Naive thymus-derived CD4-positive, alpha-beta T cell (primary cell): ENCODE measurements around the gene GLIS1. TPM values are rescaled to one million over a fixed set of nuclear protein-coding genes. Genes with fewer than 3 reads are reported as not detected.

Source experiments
- ATAC-seq: fragments of 150-1000 bp; cut with Tn5 transposase; 2 replicates; pipeline ENCODE4 v1.10.0; 2021; ENCODE audit warnings: mild to moderate bottlenecking, moderate library complexity
- CTCF ChIA-PET: fragments of 350-600 bp; sonication (Branson Sonifier 250); formaldehyde crosslinking; loops from one replicate; lab custom pipeline; 2021; ENCODE audit warnings: antibody characterized with exemption; lab: Charles Lee
- POLR2A ChIA-PET: fragments of 350-600 bp; sonication (Branson Sonifier 250); formaldehyde crosslinking; loops from one replicate; lab custom pipeline; 2021; ENCODE audit warnings: antibody characterized with exemption, inconsistent platforms; lab: Charles Lee
- DNase-seq, 9 donors: peaks; one replicate each; pipeline versions ENCODE4 v3.0.0 to v3.0.0-alpha.2; 2020 to 2022; ENCODE audit warnings: mixed read lengths in 1 of 9
- H3K27ac ChIP-seq: one replicate; pipeline ENCODE4 v1.7.0; 2013; ENCODE audit warnings: mild to moderate bottlenecking, low read depth, low read length, moderate library complexity
- H3K27me3 ChIP-seq, 2 donors: one replicate each; pipeline ENCODE4 v1.7.0; 2013; ENCODE audit warnings: low read length in 2 of 2, mild to moderate bottlenecking in 2 of 2, moderate library complexity in 2 of 2; ENCODE audit not compliant: control insufficient read depth in 2 of 2, insufficient read depth in 2 of 2
- H3K36me3 ChIP-seq, 3 experiments: 1 replicate in 2 of 3; 2 replicates in 1 of 3; pipeline ENCODE4 v1.7.0; 2013; ENCODE audit warnings: low read length in 3 of 3, mild to moderate bottlenecking in 3 of 3, moderate library complexity in 1 of 3; ENCODE audit not compliant: insufficient read depth in 3 of 3, control insufficient read depth in 2 of 3
- H3K4me1 ChIP-seq, 2 donors: one replicate each; pipeline ENCODE4 v1.7.0; 2013; ENCODE audit warnings: low read length in 2 of 2, mild to moderate bottlenecking in 2 of 2, moderate library complexity in 1 of 2; ENCODE audit not compliant: control insufficient read depth in 2 of 2, insufficient read depth in 2 of 2
- H3K4me3 ChIP-seq: 2 replicates; pipeline ENCODE4 v1.7.0; 2013; ENCODE audit warnings: mild to moderate bottlenecking, low read length
- H3K9me3 ChIP-seq, 3 experiments: 1 replicate in 2 of 3; 2 replicates in 1 of 3; pipeline ENCODE4 v1.7.0; 2013; ENCODE audit warnings: low read length in 3 of 3; ENCODE audit not compliant: control insufficient read depth in 2 of 3
- H3K27ac Mint-ChIP-seq, 9 donors: one replicate each; pipeline ENCODE4 v1.8.0; 2020 to 2022; ENCODE audit warnings: mixed read lengths in 9 of 9, mild to moderate bottlenecking in 8 of 9, moderate library complexity in 5 of 9, inconsistent platforms in 2 of 9
- H3K27me3 Mint-ChIP-seq, 5 donors: one replicate each; pipeline ENCODE4 v1.8.0; 2021 to 2022; ENCODE audit warnings: mixed read lengths in 5 of 5, mild to moderate bottlenecking in 1 of 5
- H3K36me3 Mint-ChIP-seq, 5 donors: one replicate each; pipeline ENCODE4 v1.8.0; 2020 to 2022; ENCODE audit warnings: mixed read lengths in 5 of 5, mild to moderate bottlenecking in 3 of 5, inconsistent platforms in 1 of 5
- H3K4me1 Mint-ChIP-seq, 7 donors: one replicate each; pipeline ENCODE4 v1.8.0; 2020 to 2022; ENCODE audit warnings: mixed read lengths in 7 of 7, mild to moderate bottlenecking in 3 of 7, inconsistent platforms in 1 of 7
- H3K4me3 Mint-ChIP-seq, 10 donors: one replicate each; pipeline ENCODE4 v1.8.0; 2020 to 2022; ENCODE audit warnings: mild to moderate bottlenecking in 10 of 10, mixed read lengths in 10 of 10, moderate library complexity in 6 of 10, inconsistent platforms in 2 of 10
- H3K9me3 Mint-ChIP-seq, 11 donors: one replicate each; pipeline ENCODE4 v1.8.0; 2020 to 2022; ENCODE audit warnings: mixed read lengths in 11 of 11, mild to moderate bottlenecking in 4 of 11, inconsistent platforms in 1 of 11, moderate library complexity in 1 of 11
- intact Hi-C, 2 donors: fragments of 100-400 bp; cut with micrococcal nuclease; formaldehyde crosslinking; loops; one replicate each; pipeline ENCODE4 v1.15.1; 2023
- polyA plus RNA-seq, 2 donors: library from polyadenylated mRNA; unstranded; fragments of 300-500 nt; fragmentation: Illumina TruSeq; gene quantifications; one replicate each; pipeline ENCODE4 v1.2.3, GENCODE V29; 2021
- total RNA-seq, 6 experiments: library from RNA in 5 of 6; stranded (reverse) in 5 of 6; gene quantifications; 1 replicate in 5 of 6; 2 replicates in 1 of 6; pipeline ENCODE4 v1.2.3 and lab custom pipeline; 2021 to 2026

The GLIS1 gene
- total and polyA plus RNA-seq, 7 experiments from 2014 or later, result not detected

DNA sequence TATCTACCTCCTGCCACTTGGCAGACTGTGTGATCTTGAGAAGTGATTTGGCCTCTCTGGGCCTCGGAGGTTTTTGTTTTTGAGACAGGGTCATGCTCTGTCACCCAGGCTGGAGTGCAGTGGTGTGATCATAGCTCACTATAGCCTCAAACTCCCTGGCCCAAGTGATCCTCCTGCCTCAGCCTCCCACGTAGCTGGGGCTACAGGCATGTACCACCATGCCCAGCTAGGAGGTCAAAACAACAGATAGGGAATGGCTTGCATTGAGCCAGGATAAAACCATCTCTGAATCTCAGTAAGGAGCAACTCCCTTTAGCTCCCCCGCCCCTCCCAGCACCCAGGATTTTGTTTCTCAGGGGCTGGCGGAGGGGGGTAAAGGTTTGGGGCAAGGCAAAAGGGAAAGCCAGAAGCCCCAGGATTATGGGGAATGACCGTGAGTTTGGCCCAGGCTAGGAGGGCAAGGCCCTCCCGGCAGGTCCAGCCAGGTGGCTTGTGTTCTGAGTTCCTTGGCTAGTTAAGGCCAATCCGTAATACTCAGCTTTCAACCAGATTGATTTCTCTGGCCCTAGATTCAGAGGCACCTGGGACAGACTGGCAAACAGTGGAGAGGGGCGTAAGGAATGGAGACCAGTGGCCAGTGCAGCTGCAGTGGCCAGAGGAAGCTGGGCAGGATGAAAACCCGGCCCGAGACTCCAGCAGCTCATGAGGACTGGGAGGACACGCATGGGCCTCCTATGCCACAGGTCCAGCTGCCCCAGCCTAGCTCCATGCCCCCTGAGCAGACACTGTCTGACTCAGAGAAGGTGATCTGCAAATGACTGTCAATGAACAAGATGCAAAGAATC lies 149.7 kb downstream of the GLIS1 start:
- peaks cover 5 to 13% of the 10 kb centered on the region in 2 donors for H3K4me1 ChIP-seq
- no peaks in the 10 kb centered on the region for H3K36me3 ChIP-seq
- ATAC-seq (no peak), DNase-seq (no peak)
- H3K9me3 ChIP-seq, result no peaks in the 10 kb centered on the region
- H3K4me3 ChIP-seq, result no peak overlapping the region
- peaks cover 0 to 14% (median 0%) of the 10 kb centered on the region in 5 donors for H3K27me3 Mint-ChIP-seq
- intact Hi-C loops, result no loop called here
- H3K27me3 ChIP-seq, result no peaks in the 10 kb centered on the region
- no peaks in the 10 kb centered on the region for H3K36me3 Mint-ChIP-seq
- peaks cover 5 to 13% (median 9%) of the 10 kb centered on the region in 7 donors for H3K4me1 Mint-ChIP-seq
- ChIA-PET POLR2A (no interaction called here), CTCF (no interaction called here)
- H3K9me3 Mint-ChIP-seq, result no peaks in the 10 kb centered on the region
- no peak overlapping the region for H3K4me3 Mint-ChIP-seq
- no peak overlapping the region for H3K27ac ChIP-seq
- H3K27ac Mint-ChIP-seq, result no peak overlapping the region

DNA sequence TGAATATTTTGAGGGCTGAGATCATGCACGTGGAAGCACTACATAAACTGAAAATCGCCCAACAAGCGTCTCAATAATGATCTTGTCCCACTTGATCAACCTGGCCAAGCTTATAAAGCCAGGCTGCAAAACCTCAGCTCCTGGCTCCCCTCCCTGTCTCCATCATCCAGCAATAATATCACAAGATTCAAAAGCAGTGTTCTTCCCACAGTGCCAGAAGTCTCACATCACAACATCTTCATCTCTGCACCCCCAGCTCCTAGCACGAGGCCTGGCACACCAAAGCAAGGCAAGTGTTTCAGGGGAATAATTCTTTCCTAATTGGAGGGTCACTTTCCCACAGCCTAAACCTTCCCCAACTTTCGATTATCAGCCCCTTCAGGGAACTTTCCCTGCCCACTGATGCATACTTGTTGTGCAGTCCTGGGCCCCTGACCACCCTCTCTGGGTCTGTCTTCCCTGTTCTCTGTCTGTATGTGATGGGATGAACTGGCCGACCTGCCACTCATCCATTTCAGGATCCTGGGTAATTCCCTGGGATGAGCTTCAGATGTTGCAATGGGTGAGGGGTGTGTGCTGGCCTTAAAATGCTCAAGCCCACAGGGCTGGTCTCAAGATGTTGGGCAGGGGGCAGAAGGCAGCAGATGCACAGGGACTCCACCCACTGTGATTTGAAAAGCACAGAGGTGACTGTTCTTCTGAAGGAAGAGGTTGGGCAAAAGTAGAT lies 150.7 kb downstream of the GLIS1 start:
- DNase-seq, result peak in 1 of 9 donors; percentile 9
- H3K4me1 ChIP-seq, result peaks cover 5 to 23% of the 10 kb centered on the region in 2 donors
- intact Hi-C loops, result no loop called here
- H3K27ac Mint-ChIP-seq, result no peak overlapping the region
- H3K4me1 Mint-ChIP-seq, result peaks cover 5 to 17% (median 10%) of the 10 kb centered on the region in 7 donors
- H3K27ac ChIP-seq, result no peak overlapping the region
- no peak for ATAC-seq
- no peak overlapping the region for H3K4me3 Mint-ChIP-seq
- H3K36me3 Mint-ChIP-seq, result no peaks in the 10 kb centered on the region
- CTCF ChIA-PET, result no interaction called here
- no peaks in the 10 kb centered on the region for H3K36me3 ChIP-seq
- H3K9me3 Mint-ChIP-seq, result no peaks in the 10 kb centered on the region
- H3K9me3 ChIP-seq, result no peaks in the 10 kb centered on the region
- POLR2A ChIA-PET, result no interaction called here
- peaks cover 0 to 14% (median 0%) of the 10 kb centered on the region in 5 donors for H3K27me3 Mint-ChIP-seq
- H3K4me3 ChIP-seq, result no peak overlapping the region
- no peaks in the 10 kb centered on the region for H3K27me3 ChIP-seq

DNA sequence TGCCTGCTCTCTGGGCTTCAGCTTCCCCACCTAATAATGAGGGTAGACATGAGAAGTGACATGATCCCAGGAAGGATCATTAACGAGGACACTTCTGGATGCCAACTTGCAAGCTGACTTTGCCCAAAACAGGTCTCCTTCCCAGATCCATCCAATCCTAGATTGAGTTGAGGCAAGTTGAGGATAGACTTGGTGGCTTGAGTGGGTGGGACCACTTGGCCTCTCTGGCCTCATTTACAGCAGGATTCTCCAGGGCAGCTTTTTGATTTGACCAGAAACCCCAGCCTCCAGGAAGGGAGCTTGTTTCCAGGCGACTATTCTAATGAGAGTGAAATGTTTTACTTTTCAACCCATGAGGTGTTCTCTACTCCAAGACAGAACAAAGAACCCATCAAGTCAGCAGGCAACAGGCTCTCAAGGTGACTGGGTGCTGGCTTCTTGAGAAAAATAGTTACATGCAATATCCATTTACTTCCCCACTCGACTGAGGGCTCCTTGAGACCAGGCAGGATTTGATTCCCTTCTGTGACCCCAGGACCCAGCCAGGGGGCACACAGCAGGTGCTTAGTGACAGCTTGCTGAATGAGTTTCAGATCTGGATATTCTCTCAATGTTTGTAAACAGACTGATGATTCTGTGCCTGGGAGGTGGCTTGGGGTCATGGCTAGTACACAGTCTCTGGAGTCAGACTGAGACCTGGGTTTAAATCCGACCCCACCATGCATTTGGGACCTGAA lies 151.5 kb downstream of the GLIS1 start:
- no peak overlapping the region for H3K27ac ChIP-seq
- DNase-seq (no peak), ATAC-seq (no peak)
- Mint-ChIP-seq H3K27me3 (peaks cover 0 to 14% (median 0%) of the 10 kb centered on the region in 5 donors), H3K4me1 (peaks cover 5 to 17% (median 10%) of the 10 kb centered on the region in 7 donors), H3K27ac (no peak overlapping the region), H3K9me3 (no peaks in the 10 kb centered on the region), H3K36me3 (no peaks in the 10 kb centered on the region), H3K4me3 (no peak overlapping the region)
- no peaks in the 10 kb centered on the region for H3K36me3 ChIP-seq
- POLR2A ChIA-PET, result no interaction called here
- no peaks in the 10 kb centered on the region for H3K9me3 ChIP-seq
- H3K4me3 ChIP-seq, result no peak overlapping the region
- CTCF ChIA-PET, result no interaction called here
- H3K27me3 ChIP-seq, result no peaks in the 10 kb centered on the region
- H3K4me1 ChIP-seq, result peaks cover 5 to 31% of the 10 kb centered on the region in 2 donors
- intact Hi-C loops, result no loop called here

DNA sequence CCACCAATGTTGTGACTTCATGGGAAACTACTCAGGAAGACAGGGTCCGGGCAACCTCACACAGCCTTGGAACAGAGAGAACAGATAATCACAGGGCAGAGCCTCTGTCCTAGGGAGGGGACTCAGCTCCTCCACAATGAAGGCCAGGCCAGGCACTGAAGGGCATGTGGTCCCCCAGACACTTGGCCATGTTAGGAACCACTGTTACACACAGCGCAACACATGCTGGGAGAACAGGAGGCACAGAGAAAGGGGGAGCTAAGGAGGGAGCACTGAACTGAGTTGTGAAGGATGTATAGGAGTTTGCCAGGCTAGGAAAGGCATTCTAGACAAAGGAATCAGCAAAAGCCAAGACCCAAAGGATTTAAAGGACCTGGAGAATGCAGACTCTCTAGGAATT lies 152.2 kb downstream of the GLIS1 start:
- Mint-ChIP-seq H3K27me3 (peaks cover 0 to 14% (median 0%) of the 10 kb centered on the region in 5 donors), H3K27ac (no peak overlapping the region), H3K4me1 (peaks cover 5 to 17% (median 10%) of the 10 kb centered on the region in 7 donors), H3K4me3 (no peak overlapping the region), H3K36me3 (no peaks in the 10 kb centered on the region), H3K9me3 (no peaks in the 10 kb centered on the region)
- H3K27me3 ChIP-seq, result no peaks in the 10 kb centered on the region
- DNase-seq (no peak), ATAC-seq (no peak)
- ChIA-PET POLR2A (no interaction called here), CTCF (no interaction called here)
- H3K36me3 ChIP-seq, result no peaks in the 10 kb centered on the region
- peaks cover 5 to 38% of the 10 kb centered on the region in 2 donors for H3K4me1 ChIP-seq
- H3K9me3 ChIP-seq, result no peaks in the 10 kb centered on the region
- no peak overlapping the region for H3K4me3 ChIP-seq
- H3K27ac ChIP-seq, result no peak overlapping the region
- intact Hi-C loops, result no loop called here

DNA sequence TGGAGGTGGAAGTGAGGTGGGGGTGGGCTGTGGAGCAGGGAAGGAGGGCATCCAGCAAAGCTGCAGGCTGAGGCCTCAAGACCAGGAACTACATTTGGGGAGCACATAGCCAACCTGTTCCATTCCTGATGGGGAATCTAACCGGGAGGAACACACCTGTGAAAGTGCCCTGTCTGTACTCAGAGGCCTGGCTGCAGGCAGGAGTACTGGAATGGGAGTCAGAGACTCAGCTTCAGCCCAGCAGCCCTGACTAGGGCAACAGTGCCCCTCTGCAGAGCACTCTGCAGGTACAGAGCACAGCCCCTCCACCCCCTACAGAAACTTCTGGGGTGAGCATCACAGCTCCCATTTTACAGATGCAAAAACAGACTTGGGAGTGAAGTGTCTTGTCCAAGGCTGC lies 153.4 kb downstream of the GLIS1 start:
- Mint-ChIP-seq H3K36me3 (no peaks in the 10 kb centered on the region), H3K4me3 (no peak overlapping the region), H3K27ac (peak overlapping the region in 1 of 9 donors; percentile 45), H3K4me1 (peaks cover 5 to 17% (median 11%) of the 10 kb centered on the region in 7 donors), H3K27me3 (peaks cover 0 to 14% (median 0%) of the 10 kb centered on the region in 5 donors), H3K9me3 (no peaks in the 10 kb centered on the region)
- ChIA-PET CTCF (no interaction called here), POLR2A (no interaction called here)
- no peaks in the 10 kb centered on the region for H3K27me3 ChIP-seq
- no peak overlapping the region for H3K27ac ChIP-seq
- DNase-seq (no peak), ATAC-seq (no peak)
- no peaks in the 10 kb centered on the region for H3K36me3 ChIP-seq
- no peak overlapping the region for H3K4me3 ChIP-seq
- H3K4me1 ChIP-seq, result peaks cover 5 to 43% of the 10 kb centered on the region in 2 donors
- intact Hi-C loops, result no loop called here
- no peaks in the 10 kb centered on the region for H3K9me3 ChIP-seq

DNA sequence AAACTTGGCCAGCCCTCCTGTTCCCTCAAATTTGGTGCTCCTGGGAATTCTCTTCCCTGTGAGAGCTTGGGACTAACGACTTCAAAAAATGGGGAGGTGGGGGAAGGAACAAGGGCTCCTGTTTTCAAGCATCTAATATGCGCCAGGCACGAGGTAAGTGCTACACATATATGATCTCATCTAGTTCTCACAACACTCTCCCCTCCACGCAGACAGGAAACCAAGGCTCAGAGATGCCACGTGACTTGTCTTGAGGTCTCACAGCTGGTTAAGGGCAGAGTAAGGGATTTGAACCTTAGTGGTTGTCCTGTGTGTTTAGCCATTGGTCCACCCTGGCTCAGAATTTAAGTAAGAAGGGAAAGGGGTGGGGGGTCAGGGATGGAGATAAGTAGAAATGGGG lies 153.8 kb downstream of the GLIS1 start:
- H3K4me3 ChIP-seq, result no peak overlapping the region

More for the DNA sequence above, 153.8 kb downstream of the GLIS1 start:
- Mint-ChIP-seq H3K4me1 (peaks cover 5 to 17% (median 11%) of the 10 kb centered on the region in 7 donors), H3K27ac (peak overlapping the region in 5 of 9 donors; percentile 23 to 64 (median 45)), H3K36me3 (no peaks in the 10 kb centered on the region), H3K4me3 (peak overlapping the region in 1 of 10 donors; percentile 8), H3K9me3 (no peaks in the 10 kb centered on the region), H3K27me3 (peaks cover 0 to 14% (median 0%) of the 10 kb centered on the region in 5 donors)
- no peaks in the 10 kb centered on the region for H3K9me3 ChIP-seq
- intact Hi-C loops, result no loop called here
- CTCF ChIA-PET, result no interaction called here
- peak; percentile 63 for ATAC-seq
- no peaks in the 10 kb centered on the region for H3K27me3 ChIP-seq
- no peaks in the 10 kb centered on the region for H3K36me3 ChIP-seq
- peak in 8 of 9 donors; percentile 8 to 34 (median 30) for DNase-seq
- POLR2A ChIA-PET, result no interaction called here
- H3K27ac ChIP-seq, result no peak overlapping the region
- peaks cover 5 to 43% of the 10 kb centered on the region in 2 donors for H3K4me1 ChIP-seq
